HG02884 (cell line): ENCODE results near the gene ATP11B.
A peak's percentile ranks its signal among the peaks of the same experiment; 100 is the strongest.

Experiments
- ATAC-seq: cut with Tn5 transposase; IDR thresholded peaks from one replicate; pipeline ENCODE4 v1.9.1; 2021; ENCODE audit warnings: mild to moderate bottlenecking, moderate library complexity; ENCODE audit not compliant: unreplicated experiment

Gene ATP11B

GRCh38 chr3:182948305-182948704 is 155.0 kb downstream of the ATP11B start:
- no peak for ATAC-seq

GRCh38 chr3:182949688-182950087 is 156.4 kb downstream of the ATP11B start:
- no peak for ATAC-seq

DNA sequence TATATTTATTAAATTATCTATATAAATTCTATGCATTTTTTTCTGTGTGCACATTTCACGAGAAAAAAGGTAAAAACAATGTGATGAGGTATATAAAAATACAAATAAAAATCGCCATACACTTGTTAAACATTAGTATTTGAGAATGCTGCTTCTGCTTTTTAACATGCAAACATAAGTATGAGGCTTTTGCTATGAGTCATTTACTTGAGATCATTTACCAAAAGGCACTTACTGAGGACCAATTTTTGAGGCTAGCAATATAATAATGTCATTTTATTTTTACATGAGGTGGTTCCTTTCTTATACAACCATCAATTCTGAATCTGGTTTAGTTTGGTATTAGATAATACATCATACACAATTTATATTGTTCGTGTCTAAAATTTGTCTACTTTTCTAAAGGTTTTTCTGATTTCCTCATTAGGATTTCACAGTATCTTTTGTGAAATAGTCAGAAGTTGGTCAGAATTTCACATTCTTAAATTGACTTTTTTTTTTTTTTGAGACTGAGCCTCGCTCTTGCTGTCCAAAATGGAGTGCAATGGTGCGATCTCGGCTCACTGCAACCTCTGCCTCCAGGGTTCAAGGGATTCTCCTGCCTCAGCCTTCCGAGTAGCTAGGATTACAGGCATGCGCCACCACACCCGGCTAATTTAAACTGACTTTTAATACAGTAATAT is 161.4 kb downstream of the ATP11B start:
- ATAC-seq: peak; percentile 79

- ATAC-seq: no peak
Observed at GRCh38 chr3:182957226-182957625, 163.9 kb downstream of the ATP11B start.

- ATAC-seq: no peak
Observed at GRCh38 chr3:182957676-182958266, 164.5 kb downstream of the ATP11B start.

GRCh38 chr3:182959474-182960350 is 166.4 kb downstream of the ATP11B start:
- no peak for ATAC-seq

- ATAC-seq: no peak
Observed at GRCh38 chr3:182962166-182962565, 168.9 kb downstream of the ATP11B start.

- no peak for ATAC-seq
Observed at GRCh38 chr3:182964179-182964578, 170.9 kb downstream of the ATP11B start.

- no peak for ATAC-seq
Observed at GRCh38 chr3:182965861-182966366, 172.6 kb downstream of the ATP11B start.

DNA sequence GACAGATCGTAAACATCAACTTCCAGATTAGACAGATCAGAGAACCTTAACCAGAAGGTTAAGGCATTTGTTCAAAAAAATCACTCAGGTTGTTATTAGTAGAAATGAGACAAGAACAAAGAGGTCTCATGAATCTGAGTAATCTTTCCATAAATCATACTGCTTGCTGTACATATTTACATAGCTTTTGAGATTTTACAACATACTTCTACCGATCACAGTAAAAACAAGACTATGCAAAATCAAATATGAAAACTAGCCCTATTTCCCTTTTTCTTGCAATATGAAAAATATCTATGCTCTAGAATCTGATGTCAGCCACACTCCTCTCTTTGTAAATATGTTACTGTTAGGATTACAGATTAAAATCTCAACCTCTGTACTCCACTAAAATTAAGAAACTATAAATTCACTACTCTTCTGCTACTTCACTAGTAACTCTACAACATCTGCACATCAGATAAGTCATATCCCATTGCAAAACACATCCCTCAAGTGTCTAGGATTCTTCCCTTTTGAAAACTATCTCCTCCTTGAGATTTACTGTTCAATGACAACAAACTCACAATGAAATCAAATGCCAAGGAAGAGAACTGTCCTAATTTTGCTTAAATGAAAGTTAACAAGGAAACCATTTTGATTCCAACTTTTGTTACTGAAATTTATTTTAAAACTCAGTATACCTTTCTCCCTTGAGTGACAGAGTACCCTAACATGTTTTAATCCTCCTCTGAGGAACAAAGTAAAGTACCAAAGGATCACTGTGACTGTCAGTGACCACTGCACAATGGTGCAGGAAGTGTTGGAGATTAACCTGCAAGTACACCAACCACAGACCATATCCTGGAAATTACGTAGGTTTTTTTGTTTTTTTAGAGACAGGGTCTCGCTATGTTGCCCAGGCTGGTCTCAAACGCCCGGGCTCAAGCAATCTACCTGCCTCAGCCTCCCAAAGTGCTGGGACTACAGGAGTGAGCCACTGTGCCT is 174.2 kb downstream of the ATP11B start:
- ATAC-seq: peak; percentile 57

DNA sequence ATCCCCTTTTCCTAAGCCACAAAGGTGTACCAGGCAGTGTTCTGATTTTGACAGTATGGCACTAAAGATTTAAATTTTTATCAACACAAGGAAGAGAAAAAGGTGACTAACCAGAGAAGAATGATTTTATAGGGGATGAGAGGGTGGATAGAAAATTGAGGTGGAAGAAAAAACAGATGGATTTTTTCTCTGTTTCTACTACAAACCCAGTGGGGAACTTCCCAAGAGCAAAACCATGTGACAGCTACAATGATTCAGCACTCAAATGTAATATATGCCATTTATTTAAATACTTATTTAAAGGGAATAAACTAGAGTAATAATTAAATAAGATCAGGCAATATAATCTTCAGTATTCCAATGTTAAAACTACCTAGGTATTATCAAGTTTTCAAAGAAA is 176.0 kb downstream of the ATP11B start:
- no peak for ATAC-seq

GRCh38 chr3:182969853-182970252 is 176.5 kb downstream of the ATP11B start:
- ATAC-seq: no peak

DNA sequence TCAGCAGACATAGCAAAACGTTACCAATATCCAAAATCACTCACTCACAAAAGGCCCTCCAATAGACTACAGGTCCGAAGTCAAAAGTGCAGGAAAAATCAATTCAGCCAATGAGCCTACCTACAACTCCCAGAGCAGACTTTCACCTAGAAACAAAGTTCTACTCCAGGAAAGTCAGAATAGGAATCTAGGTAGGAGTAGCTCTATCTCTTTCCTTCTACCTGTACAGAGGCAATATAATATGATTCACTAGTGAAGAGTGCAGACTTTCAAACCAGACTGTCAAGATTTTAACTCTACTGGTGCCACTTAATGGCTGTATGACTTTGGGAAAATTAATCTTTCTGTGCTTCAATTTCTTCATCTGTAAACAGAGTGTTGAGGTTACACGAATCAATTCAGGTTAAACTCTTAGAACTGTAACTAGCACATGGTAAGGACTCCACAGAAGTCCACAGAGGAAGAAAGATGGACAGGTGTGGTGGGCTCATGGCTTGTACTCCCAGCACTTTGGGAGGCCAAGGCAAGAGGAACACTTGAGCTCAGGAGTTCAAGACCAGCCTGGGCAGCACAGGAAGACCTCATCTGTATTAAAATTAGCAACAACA is 177.6 kb downstream of the ATP11B start:
- no peak for ATAC-seq
